Trophoblast cell (in vitro differentiated cells and primary cell): ENCODE measurements around the gene SENP5.

Experiments
- DNase-seq, 2 donors: peaks; one replicate each; pipeline ENCODE4 v3.0.0-alpha.2; 2016
- H2AFZ ChIP-seq: 2 replicates; pipeline ENCODE4 v1.6.1; 2013; ENCODE audit warnings: low read length, moderate library complexity, mild to moderate bottlenecking; ENCODE audit not compliant: insufficient read depth, poor library complexity
- H2AK5ac ChIP-seq: 2 replicates; pipeline ENCODE4 v1.6.1; 2013; ENCODE audit warnings: mild to moderate bottlenecking, low read length
- H2BK120ac ChIP-seq: 2 replicates; pipeline ENCODE4 v1.6.1; 2013; ENCODE audit warnings: low read length, mild to moderate bottlenecking, moderate library complexity; ENCODE audit not compliant: insufficient read depth, poor library complexity
- H2BK12ac ChIP-seq: 2 replicates; pipeline ENCODE4 v1.6.1; 2013; ENCODE audit warnings: mild to moderate bottlenecking, low read length, moderate library complexity
- H2BK5ac ChIP-seq: 2 replicates; pipeline ENCODE4 v1.6.1; 2013; ENCODE audit warnings: low read length, low read depth, moderate library complexity, mild to moderate bottlenecking; ENCODE audit not compliant: poor library complexity
- H3K14ac ChIP-seq: 2 replicates; pipeline ENCODE4 v1.6.1; 2013; ENCODE audit warnings: mild to moderate bottlenecking, low read length
- H3K18ac ChIP-seq: 2 replicates; pipeline ENCODE4 v1.6.1; 2013; ENCODE audit warnings: mild to moderate bottlenecking, low read length
- H3K23ac ChIP-seq: 2 replicates; pipeline ENCODE4 v1.6.1; 2013; ENCODE audit warnings: low read length
- H3K27ac ChIP-seq: 2 replicates; pipeline ENCODE4 v1.5.1; 2013; ENCODE audit warnings: low read depth, mild to moderate bottlenecking, inconsistent platforms, low read length, moderate library complexity
- H3K27me3 ChIP-seq: 2 replicates; pipeline ENCODE4 v1.6.1; 2013; ENCODE audit warnings: inconsistent platforms, mild to moderate bottlenecking, low read length, moderate library complexity; ENCODE audit not compliant: insufficient read depth
- H3K36me3 ChIP-seq, 2 experiments: 1 replicate in 1 of 2; 2 replicates in 1 of 2; pipeline ENCODE4 v1.6.1; 2013; ENCODE audit warnings: low read length in 2 of 2, mild to moderate bottlenecking in 2 of 2, moderate library complexity in 1 of 2; ENCODE audit not compliant: insufficient read depth in 2 of 2, control insufficient read depth in 1 of 2
- H3K4ac ChIP-seq: 2 replicates; pipeline ENCODE4 v1.6.1; 2013; ENCODE audit warnings: low read depth, mild to moderate bottlenecking, low read length, moderate library complexity
- H3K4me1 ChIP-seq, 2 experiments: 1 replicate in 1 of 2; 2 replicates in 1 of 2; pipeline ENCODE4 v1.6.1; 2013; ENCODE audit warnings: low read length in 2 of 2, mild to moderate bottlenecking in 2 of 2, moderate library complexity in 1 of 2; ENCODE audit not compliant: insufficient read depth in 2 of 2, control insufficient read depth in 1 of 2
- H3K4me2 ChIP-seq: 2 replicates; pipeline ENCODE4 v1.6.1; 2013; ENCODE audit warnings: inconsistent platforms, mild to moderate bottlenecking, low read length, moderate library complexity
- H3K4me3 ChIP-seq: 2 replicates; pipeline ENCODE4 v1.5.1; 2013; ENCODE audit warnings: mild to moderate bottlenecking, low read depth, low read length, inconsistent platforms
- H3K79me1 ChIP-seq: one replicate; pipeline ENCODE4 v1.6.1; 2013; ENCODE audit warnings: low read length
- H3K79me2 ChIP-seq: 2 replicates; pipeline ENCODE4 v1.6.1; 2013; ENCODE audit warnings: low read length, mild to moderate bottlenecking; ENCODE audit not compliant: control insufficient read depth, insufficient read depth, poor library complexity
- H3K9ac ChIP-seq: 2 replicates; pipeline ENCODE4 v1.6.1; 2013; ENCODE audit warnings: mild to moderate bottlenecking, low read length
- H3K9me3 ChIP-seq: 2 replicates; pipeline ENCODE4 v1.6.1; 2013; ENCODE audit warnings: low read depth, mild to moderate bottlenecking, control low read depth, inconsistent platforms, low read length; ENCODE audit not compliant: insufficient read depth
- H4K12ac ChIP-seq: 2 replicates; pipeline ENCODE4 v1.6.1; 2013; ENCODE audit warnings: low read depth, mild to moderate bottlenecking, low read length, moderate library complexity
- H4K8ac ChIP-seq: 2 replicates; pipeline ENCODE4 v1.6.1; 2013; ENCODE audit warnings: low read depth, mild to moderate bottlenecking, low read length, moderate library complexity
- H4K91ac ChIP-seq: one replicate; pipeline ENCODE4 v1.6.1; 2013; ENCODE audit warnings: low read depth, mild to moderate bottlenecking, low read length, moderate library complexity
- WGBS: extraction: QIAGEN DNeasy Blood & Tissue Kit; methylation state at CpG from one replicate; pipeline ENCODE4 v1.1.7; 2013; ENCODE audit warnings: missing lambda C conversion rate; ENCODE audit not compliant: insufficient read length, insufficient coverage; ENCODE audit errors: extremely low coverage; 5-methylcytosine and 5-hydroxymethylcytosine counted together

SENP5 gene

GRCh38 chr3:196951371-196951770 is 83.7 kb downstream of the SENP5 start:
- H3K4me1 ChIP-seq = no peaks in the 10 kb centered on the region

GRCh38 chr3:196954832-196955231 is 87.1 kb downstream of the SENP5 start:
- no peak overlapping the region for H2AFZ ChIP-seq
- H3K4me3 ChIP-seq = no peak overlapping the region
- no peaks in the 10 kb centered on the region for H3K4me1 ChIP-seq
- H4K91ac ChIP-seq = no peak overlapping the region
- DNase-seq = no peak
- H3K79me1 ChIP-seq = no peaks in the 10 kb centered on the region
- H3K27me3 ChIP-seq = no peaks in the 10 kb centered on the region
- H3K4ac ChIP-seq = no peak overlapping the region
- H3K14ac ChIP-seq = no peak overlapping the region
- no peaks in the 10 kb centered on the region for H3K36me3 ChIP-seq
- no peak overlapping the region for H2BK120ac ChIP-seq
- H3K9me3 ChIP-seq = peaks cover 1% of the 10 kb centered on the region
- H4K8ac ChIP-seq = no peak overlapping the region
- no peak overlapping the region for H2BK5ac ChIP-seq
- WGBS = no CpG with 5 or more reads among the region's 7 CpGs
- no peak overlapping the region for H3K9ac ChIP-seq
- no peaks in the 10 kb centered on the region for H3K79me2 ChIP-seq
- no peak overlapping the region for H3K18ac ChIP-seq
- no peak overlapping the region for H4K12ac ChIP-seq
- H3K4me2 ChIP-seq = no peak overlapping the region
- no peak overlapping the region for H2AK5ac ChIP-seq
- H2BK12ac ChIP-seq = no peak overlapping the region
- no peak overlapping the region for H3K23ac ChIP-seq
- H3K27ac ChIP-seq = no peak overlapping the region

More at GRCh38 chr3:196951371-196951770, 83.7 kb downstream of the SENP5 start:
- DNase-seq = no peak
- Histone ChIP-seq H3K23ac (no peak overlapping the region), H2BK12ac (no peak overlapping the region), H4K91ac (no peak overlapping the region), H3K9me3 (peaks cover 1% of the 10 kb centered on the region), H3K27ac (no peak overlapping the region), H3K79me2 (no peaks in the 10 kb centered on the region), H2AK5ac (no peak overlapping the region), H3K36me3 (no peaks in the 10 kb centered on the region), H3K14ac (no peak overlapping the region), H3K27me3 (no peaks in the 10 kb centered on the region), H2BK120ac (no peak overlapping the region), H2BK5ac (no peak overlapping the region), H2AFZ (no peak overlapping the region), H4K8ac (no peak overlapping the region), H3K4ac (no peak overlapping the region), H4K12ac (no peak overlapping the region), H3K9ac (no peak overlapping the region), H3K4me3 (no peak overlapping the region), H3K79me1 (no peaks in the 10 kb centered on the region), H3K18ac (no peak overlapping the region), H3K4me2 (no peak overlapping the region)
- WGBS = no CpG with 5 or more reads among the region's 3 CpGs

- Histone ChIP-seq H3K79me1 (no peaks in the 10 kb centered on the region), H3K9me3 (no peaks in the 10 kb centered on the region), H3K9ac (no peak overlapping the region), H3K18ac (no peak overlapping the region), H2BK5ac (no peak overlapping the region), H3K36me3 (no peaks in the 10 kb centered on the region), H3K4me2 (no peak overlapping the region), H3K27ac (no peak overlapping the region), H3K23ac (no peak overlapping the region), H2AFZ (no peak overlapping the region), H4K12ac (no peak overlapping the region), H2AK5ac (no peak overlapping the region), H3K27me3 (peaks cover 19% of the 10 kb centered on the region), H3K4me3 (no peak overlapping the region), H3K79me2 (no peaks in the 10 kb centered on the region), H2BK120ac (no peak overlapping the region), H3K4ac (no peak overlapping the region), H4K91ac (no peak overlapping the region), H3K14ac (no peak overlapping the region), H3K4me1 (no peaks in the 10 kb centered on the region), H2BK12ac (no peak overlapping the region), H4K8ac (no peak overlapping the region)
- no CpG with 5 or more reads among the region's 9 CpGs for WGBS
- no peak for DNase-seq
Observed at GRCh38 chr3:196962108-196962929, 94.6 kb downstream of the SENP5 start.

- Histone ChIP-seq H4K12ac (no peak overlapping the region), H3K9me3 (peaks cover 4% of the 10 kb centered on the region), H3K79me2 (no peaks in the 10 kb centered on the region), H3K18ac (no peak overlapping the region), H3K4me3 (no peak overlapping the region), H2BK5ac (no peak overlapping the region), H3K27ac (no peak overlapping the region), H4K91ac (no peak overlapping the region), H3K23ac (no peak overlapping the region), H3K4me1 (no peaks in the 10 kb centered on the region), H3K4me2 (no peak overlapping the region), H3K27me3 (peaks cover 27% of the 10 kb centered on the region), H4K8ac (no peak overlapping the region), H3K9ac (no peak overlapping the region), H3K36me3 (no peaks in the 10 kb centered on the region), H2BK12ac (no peak overlapping the region), H2AFZ (no peak overlapping the region), H2AK5ac (no peak overlapping the region), H2BK120ac (no peak overlapping the region), H3K79me1 (no peaks in the 10 kb centered on the region), H3K14ac (no peak overlapping the region), H3K4ac (no peak overlapping the region)
- no CpG with 5 or more reads among the region's 10 CpGs for WGBS
- no peak for DNase-seq
Observed at GRCh38 chr3:196962930-196963630, 95.4 kb downstream of the SENP5 start.
